ENCODE measurements around the gene ZAP70.

DNA sequence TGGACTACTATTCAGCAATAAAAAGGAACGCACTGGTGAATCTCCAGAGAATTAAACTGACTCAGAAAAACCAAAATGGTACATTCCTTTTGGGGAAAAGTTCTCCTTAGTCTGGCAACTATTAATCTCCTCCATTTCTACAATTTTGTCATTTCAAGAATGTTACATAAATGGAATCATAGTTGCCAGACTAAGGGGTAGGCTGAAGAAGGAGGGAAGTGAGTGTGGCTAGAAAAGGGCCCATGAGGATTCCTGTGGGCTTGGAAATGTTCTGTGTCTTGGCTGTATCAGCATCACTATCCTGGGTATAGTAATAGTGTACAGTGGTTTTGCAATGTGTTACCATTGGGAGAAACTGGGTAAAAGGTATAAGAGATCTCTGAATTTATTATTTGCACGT is 72.4 kb downstream of the ZAP70 start:
- TF ChIP-seq POLR2A (IDR thresholded peaks at IDR 0.05) (no peak), EP300 (IDR thresholded peaks at IDR 0.05) (no peak), POLR2AphosphoS5 (IDR thresholded peaks at IDR 0.05) (no peak)
- TF ChIP-seq, protein P1, sequence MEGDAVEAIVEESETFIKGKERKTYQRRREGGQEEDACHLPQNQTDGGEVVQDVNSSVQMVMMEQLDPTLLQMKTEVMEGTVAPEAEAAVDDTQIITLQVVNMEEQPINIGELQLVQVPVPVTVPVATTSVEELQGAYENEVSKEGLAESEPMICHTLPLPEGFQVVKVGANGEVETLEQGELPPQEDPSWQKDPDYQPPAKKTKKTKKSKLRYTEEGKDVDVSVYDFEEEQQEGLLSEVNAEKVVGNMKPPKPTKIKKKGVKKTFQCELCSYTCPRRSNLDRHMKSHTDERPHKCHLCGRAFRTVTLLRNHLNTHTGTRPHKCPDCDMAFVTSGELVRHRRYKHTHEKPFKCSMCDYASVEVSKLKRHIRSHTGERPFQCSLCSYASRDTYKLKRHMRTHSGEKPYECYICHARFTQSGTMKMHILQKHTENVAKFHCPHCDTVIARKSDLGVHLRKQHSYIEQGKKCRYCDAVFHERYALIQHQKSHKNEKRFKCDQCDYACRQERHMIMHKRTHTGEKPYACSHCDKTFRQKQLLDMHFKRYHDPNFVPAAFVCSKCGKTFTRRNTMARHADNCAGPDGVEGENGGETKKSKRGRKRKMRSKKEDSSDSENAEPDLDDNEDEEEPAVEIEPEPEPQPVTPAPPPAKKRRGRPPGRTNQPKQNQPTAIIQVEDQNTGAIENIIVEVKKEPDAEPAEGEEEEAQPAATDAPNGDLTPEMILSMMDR (IDR thresholded peaks at IDR 0.05) = no peak

Measured in gastroesophageal sphincter (tissue), 3 donors.